Stimulated activated CD4-positive, alpha-beta T cell treated with anti-CD3 and anti-CD28 coated beads, Interleukin-1b, Interleukin-23, amount 100 ng/mL, for 1 hour (primary cell): ENCODE results near the gene SLAMF7.

ENCODE experiments used
- DNase-seq, 2 donors: peaks; one replicate each; pipeline ENCODE4 v3.0.0-alpha.2; 2020; ENCODE audit warnings: low read depth in 2 of 2

The SLAMF7 gene

DNA sequence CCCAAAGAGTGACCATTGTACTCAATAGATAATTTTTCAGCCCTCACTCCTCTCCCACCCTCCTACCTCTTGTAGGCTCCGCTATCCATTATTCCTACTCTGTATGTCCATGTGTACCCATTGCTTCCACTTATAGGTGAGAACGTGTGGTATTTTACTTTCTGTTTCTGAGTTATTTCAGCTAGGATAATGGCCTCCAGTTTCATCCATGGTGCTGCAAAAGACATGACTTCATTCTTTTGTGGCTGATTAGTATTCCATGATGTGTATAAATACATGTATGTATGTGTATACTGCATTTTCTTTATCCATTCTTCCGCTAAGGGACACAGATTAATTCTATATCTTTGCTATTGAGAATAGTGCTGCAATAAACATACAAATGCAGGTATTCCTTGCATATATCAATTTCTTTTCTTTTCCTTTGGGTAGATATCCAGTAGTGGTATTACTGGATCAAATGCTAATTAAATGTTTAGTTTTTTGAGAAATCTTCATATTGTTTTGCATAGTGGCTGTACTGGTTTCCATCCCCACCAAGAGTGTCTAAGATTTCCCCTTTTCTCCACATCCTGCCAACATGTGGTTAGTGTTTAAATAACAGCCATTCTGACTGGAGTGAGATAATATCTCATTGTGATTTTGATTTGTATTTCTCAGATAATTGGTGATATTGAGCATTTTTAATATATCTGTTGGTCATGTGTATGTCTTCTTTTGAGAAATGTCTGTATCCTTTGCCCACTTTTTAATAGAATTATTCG is 61.8 kb downstream of the SLAMF7 start:
- DNase-seq: no peak

DNA sequence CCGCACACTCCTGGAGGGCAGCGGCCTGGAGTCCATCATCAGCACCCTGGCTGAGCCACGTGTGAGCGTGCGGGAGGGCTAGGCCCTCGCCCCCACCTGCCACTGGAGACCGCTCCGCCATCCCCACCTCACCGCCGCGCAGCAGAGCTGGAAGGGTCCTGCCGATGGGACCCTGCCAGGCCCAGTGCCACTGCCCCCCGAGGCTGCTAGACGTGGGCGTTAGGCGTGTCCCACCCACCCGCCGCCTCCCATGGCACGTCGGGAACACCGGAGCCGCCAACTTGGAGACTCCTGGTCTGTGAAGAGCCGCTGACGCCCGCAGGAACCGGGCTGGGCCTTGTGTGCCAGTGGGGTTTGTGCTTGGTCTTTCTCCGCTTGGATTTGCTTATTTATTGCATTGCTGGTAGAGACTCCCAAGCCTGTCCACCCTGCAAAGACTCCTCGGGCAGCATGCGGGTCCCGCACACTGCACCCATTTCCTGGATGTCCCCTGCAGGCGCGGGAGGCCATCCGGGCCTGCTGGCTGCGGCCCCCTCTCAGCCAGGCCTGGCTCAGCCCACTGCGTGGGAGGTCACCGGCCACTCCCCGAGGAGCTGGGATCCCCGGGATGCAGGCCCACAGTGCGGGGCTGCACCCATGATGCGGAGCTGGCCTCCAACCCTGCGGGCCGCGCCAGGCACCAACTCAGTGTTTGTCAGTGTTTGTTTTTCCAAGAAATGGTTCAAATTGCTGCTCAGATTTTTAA is 63.0 kb downstream of the SLAMF7 start:
- DNase-seq: no peak
